OCI-LY1 (cell line): ENCODE measurements around the gene HNRNPAB.

Source experiments
- H2AFZ ChIP-seq: fragments of 200-600 bp; sonication (generic), shearing (Covaris generic); 2 replicates; pipeline ENCODE4 v1.6.0; 2014; ENCODE audit warnings: antibody characterized with exemption, mild to moderate bottlenecking, low read length
- H3F3A ChIP-seq: fragments of 200-600 bp; sonication (generic), shearing (Covaris generic); 2 replicates; pipeline ENCODE4 v1.6.0; 2014; ENCODE audit warnings: mild to moderate bottlenecking, antibody characterized with exemption, low read length, moderate library complexity; ENCODE audit not compliant: insufficient read depth
- H3K27ac ChIP-seq: fragments of 200-600 bp; sonication (generic); 2 replicates; pipeline ENCODE4 v1.5.1; 2014; ENCODE audit warnings: low read length, mixed run types, mild to moderate bottlenecking, low read depth; ENCODE audit not compliant: poor library complexity, severe bottlenecking
- H3K27me3 ChIP-seq: fragments of 200-600 bp; sonication (generic); 2 replicates; pipeline ENCODE4 v1.6.0; 2014; ENCODE audit warnings: antibody characterized with exemption, mild to moderate bottlenecking, low read length, moderate library complexity; ENCODE audit not compliant: insufficient read depth
- H3K36me3 ChIP-seq: fragments of 200-600 bp; sonication (generic); 2 replicates; pipeline ENCODE4 v1.6.1; 2014; ENCODE audit warnings: mild to moderate bottlenecking, antibody characterized with exemption, low read length, moderate library complexity, mixed read lengths; ENCODE audit not compliant: insufficient read depth
- H3K4me1 ChIP-seq: fragments of 200-600 bp; sonication (generic); 2 replicates; pipeline ENCODE4 v1.5.1; 2014; ENCODE audit warnings: mild to moderate bottlenecking, low read length, moderate library complexity; ENCODE audit not compliant: insufficient read depth, severe bottlenecking
- H3K4me2 ChIP-seq: fragments of 200-600 bp; sonication (generic), shearing (Covaris generic); 2 replicates; pipeline ENCODE4 v1.6.1; 2014; ENCODE audit warnings: low read length
- H3K4me3 ChIP-seq: fragments of 200-600 bp; sonication (generic); 2 replicates; pipeline ENCODE4 v1.5.1; 2014; ENCODE audit warnings: low read length, low read depth, mild to moderate bottlenecking, mixed read lengths; ENCODE audit not compliant: poor library complexity, severe bottlenecking
- H3K79me2 ChIP-seq: fragments of 200-600 bp; shearing (Covaris generic); 2 replicates; pipeline ENCODE4 v1.6.1; 2016; ENCODE audit warnings: mixed run types, low read length, mixed read lengths; ENCODE audit not compliant: insufficient read depth
- H3K9ac ChIP-seq: fragments of 200-600 bp; sonication (generic), shearing (Covaris generic); 2 replicates; pipeline ENCODE4 v1.6.1; 2014; ENCODE audit warnings: mild to moderate bottlenecking, low read length, mixed read lengths
- H3K9me2 ChIP-seq: fragments of 200-600 bp; sonication (generic), shearing (Covaris generic); 2 replicates; pipeline ENCODE4 v1.6.1; 2014; ENCODE audit warnings: low read depth, mild to moderate bottlenecking, low read length, mixed read lengths
- H3K9me3 ChIP-seq: fragments of 200-600 bp; shearing (Covaris generic); 2 replicates; pipeline ENCODE4 v1.6.1; 2014; ENCODE audit warnings: low read length, mixed read lengths
- H4K20me1 ChIP-seq: fragments of 200-600 bp; sonication (generic), shearing (Covaris generic); 2 replicates; pipeline ENCODE4 v1.6.0; 2016; ENCODE audit warnings: mild to moderate bottlenecking, low read length; ENCODE audit not compliant: insufficient read depth
- CTCF ChIP-seq: fragments of 200-600 bp; sonication (generic), shearing (Covaris generic); IDR thresholded peaks from 2 replicates; pipeline ENCODE4 v1.5.1; 2017; ENCODE audit warnings: mild to moderate bottlenecking, antibody characterized with exemption, low read length, moderate library complexity, mixed read lengths
- EZH2 ChIP-seq: fragments of 200-600 bp; sonication (generic), shearing (Covaris generic); IDR thresholded peaks from 2 replicates; pipeline ENCODE4 v1.8.0; 2017; ENCODE audit warnings: borderline replicate concordance, mixed run types, mild to moderate bottlenecking, antibody characterized with exemption, low read length, moderate library complexity, mixed read lengths

Gene HNRNPAB

GRCh38 chr5:178201927-178202235 lies 2.5 kb upstream of the HNRNPAB start:
- no peak overlapping the region for H3K4me2 ChIP-seq
- TF ChIP-seq CTCF (no peak), EZH2 (no peak)
- peaks cover 17% of the 10 kb centered on the region for H3K36me3 ChIP-seq
- peaks cover 25% of the 10 kb centered on the region for H3K79me2 ChIP-seq
- H3F3A ChIP-seq = no peaks in the 10 kb centered on the region
- no peaks in the 10 kb centered on the region for H3K9me2 ChIP-seq
- no peak overlapping the region for H3K4me3 ChIP-seq
- H3K9me3 ChIP-seq = no peaks in the 10 kb centered on the region
- no peaks in the 10 kb centered on the region for H3K27me3 ChIP-seq
- H3K4me1 ChIP-seq = peaks cover 13% of the 10 kb centered on the region
- no peak overlapping the region for H3K27ac ChIP-seq
- H2AFZ ChIP-seq = no peak overlapping the region
- no peak overlapping the region for H3K9ac ChIP-seq
- 0 out of 2 replicates have a peak, but pooled peaks cover 3% of the 10 kb centered on the region for H4K20me1 ChIP-seq

GRCh38 chr5:178202541-178202940 lies 1.8 kb upstream of the HNRNPAB start:
- TF ChIP-seq EZH2 = no peak
- no peak for TF ChIP-seq CTCF
- Histone ChIP-seq H3K4me1 (peaks cover 20% of the 10 kb centered on the region), H2AFZ (no peak overlapping the region), H3K9me3 (no peaks in the 10 kb centered on the region), H3K4me3 (no peak overlapping the region), H3K9me2 (no peaks in the 10 kb centered on the region), H3K27ac (no peak overlapping the region), H3K27me3 (no peaks in the 10 kb centered on the region), H3F3A (no peaks in the 10 kb centered on the region), H3K79me2 (peaks cover 31% of the 10 kb centered on the region), H3K4me2 (no peak overlapping the region), H3K36me3 (peaks cover 23% of the 10 kb centered on the region), H3K9ac (no peak overlapping the region), H4K20me1 (0 out of 2 replicates have a peak, but pooled peaks cover 3% of the 10 kb centered on the region)

GRCh38 chr5:178203670-178204181 lies 607 bp upstream of the HNRNPAB start:
- Histone ChIP-seq H3K4me3 (peak overlapping the region; percentile 94), H3K36me3 (peaks cover 35% of the 10 kb centered on the region), H3K9ac (peak overlapping the region; percentile 96), H3K79me2 (peaks cover 42% of the 10 kb centered on the region), H4K20me1 (0 out of 2 replicates have a peak, but pooled peaks cover 3% of the 10 kb centered on the region), H2AFZ (no peak overlapping the region; the same call in 1 of the 2 replicates), H3K9me3 (no peaks in the 10 kb centered on the region), H3K27me3 (no peaks in the 10 kb centered on the region), H3K4me1 (peaks cover 29% of the 10 kb centered on the region), H3F3A (no peaks in the 10 kb centered on the region), H3K9me2 (no peaks in the 10 kb centered on the region), H3K27ac (peak overlapping the region; percentile 9), H3K4me2 (peak overlapping the region; percentile 78)
- TF ChIP-seq CTCF (no peak), EZH2 (no peak)
